HUDEP-2 (cell line): ENCODE measurements around the gene RUSC1.
A peak's percentile ranks its signal among the peaks of the same experiment; 100 is the strongest.

ENCODE experiments used
- DNase-seq, 76 experiments: peaks; one replicate each; lab custom pipeline; 2025; ENCODE audit not compliant: unreplicated experiment in 76 of 76; lab: John Stamatoyannopoulos, UW

Gene RUSC1

GRCh38 chr1:155295183-155295941, 25.3 kb upstream of the RUSC1 start:
- DNase-seq = no peak

DNA sequence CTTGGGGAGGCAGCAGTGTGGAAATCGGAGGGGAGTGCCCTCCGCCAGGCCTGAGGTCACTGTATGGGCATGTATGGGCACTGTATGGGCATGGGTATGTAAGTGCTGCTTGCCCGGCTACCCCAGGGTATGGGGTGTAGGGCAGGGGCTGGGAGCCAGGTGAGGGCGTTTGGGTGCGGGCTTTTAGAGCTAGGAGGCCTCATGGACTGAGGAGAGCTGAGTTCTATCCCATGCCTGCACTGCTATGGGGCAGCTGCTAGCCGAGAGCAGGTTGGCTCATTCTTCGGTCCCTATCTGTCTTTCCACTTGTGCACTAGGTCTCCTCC, 24.8 kb upstream of the RUSC1 start:
- DNase-seq = no peak

DNA sequence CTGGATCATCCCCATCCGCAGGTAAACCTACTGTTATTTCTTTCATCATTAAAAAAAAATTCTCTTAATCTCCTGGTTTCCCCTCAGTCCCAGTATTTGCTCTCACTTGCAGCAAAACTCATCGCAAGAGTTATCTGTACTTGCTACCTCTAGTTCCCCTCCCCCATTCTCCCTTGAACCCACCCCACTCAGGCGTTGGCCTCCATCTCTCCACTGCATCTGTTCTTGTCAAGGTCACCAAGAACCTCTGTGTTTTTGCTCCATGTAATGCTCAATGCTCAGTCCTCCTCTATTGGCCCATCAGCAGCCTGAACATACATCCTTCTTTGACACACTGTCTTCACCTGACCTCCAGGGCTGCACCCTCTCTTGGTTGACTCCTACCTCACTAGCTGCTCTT, 24.0 kb upstream of the RUSC1 start:
- peak in 6 of 76 experiments; percentile 7 to 35 (median 26) for DNase-seq

GRCh38 chr1:155297384-155297783, 23.3 kb upstream of the RUSC1 start:
- DNase-seq = no peak

GRCh38 chr1:155300024-155300423, 20.7 kb upstream of the RUSC1 start:
- DNase-seq = no peak

DNA sequence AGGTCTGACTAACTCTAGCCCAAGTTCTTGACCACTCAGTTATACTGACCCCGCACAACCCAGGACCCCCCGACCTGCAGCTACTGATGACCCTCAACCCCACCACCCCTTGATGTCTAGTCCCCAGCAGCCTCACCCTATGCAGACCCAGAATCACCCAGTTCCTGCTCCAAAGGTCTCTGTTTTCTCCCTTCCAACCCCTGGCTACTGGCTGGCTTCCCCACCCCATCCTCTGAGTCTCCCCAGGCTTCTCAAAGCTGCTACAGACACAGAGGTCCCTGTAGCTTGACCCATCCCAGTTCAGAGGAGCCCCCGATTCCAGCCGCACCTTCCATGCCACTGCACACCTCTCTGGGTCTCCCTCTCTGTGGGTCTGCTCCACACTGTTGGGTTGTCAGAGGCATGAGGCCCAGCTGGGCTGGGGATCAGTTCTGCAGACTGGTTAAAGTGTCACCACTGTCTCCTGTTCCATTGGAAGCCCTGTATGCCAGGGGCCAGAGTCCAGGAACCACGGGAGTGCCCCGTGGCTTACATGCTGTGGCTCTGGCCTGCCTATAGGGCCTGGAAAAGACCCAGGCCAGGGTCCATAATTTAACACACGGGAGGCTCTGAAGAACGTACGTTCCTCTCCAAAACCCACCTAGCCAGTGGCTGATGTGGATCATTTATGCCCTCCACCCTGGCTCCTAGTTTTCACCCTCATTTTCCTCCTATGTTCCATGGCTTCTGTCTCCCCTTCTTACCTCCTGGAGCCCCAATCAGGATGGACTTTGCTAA, 20.0 kb upstream of the RUSC1 start:
- peak in 5 of 76 experiments; percentile 34 to 51 (median 45) for DNase-seq

DNA sequence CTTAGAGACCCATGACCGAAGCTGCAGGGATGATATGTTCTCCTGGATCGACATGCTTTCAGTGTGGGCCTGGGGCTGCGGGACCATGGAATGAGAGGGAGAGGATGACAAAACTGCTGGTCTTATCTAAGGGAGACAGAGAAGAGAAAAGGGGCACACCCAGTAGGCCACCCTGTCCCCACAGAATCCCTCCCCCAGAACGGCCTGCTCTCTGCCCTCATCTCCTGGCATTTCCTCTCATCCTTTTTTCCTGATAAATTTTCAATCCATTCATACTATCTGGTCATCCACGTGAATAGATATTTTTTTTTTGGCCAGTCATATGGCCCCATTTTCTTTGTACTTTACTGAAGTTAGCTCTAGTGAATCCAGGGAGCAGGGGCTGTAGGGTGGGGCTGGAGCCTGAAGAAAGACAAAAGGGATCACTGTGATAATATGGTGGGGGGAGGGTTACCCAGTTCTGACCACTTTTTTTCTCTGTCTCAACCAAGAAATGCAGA, 19.3 kb upstream of the RUSC1 start, which contains the start of gene PKLR:
Gene PKLR, minus strand, starts transcription at position 97 of the 500 bp plus-strand sequence. Its CDS starts 43 bp downstream, at position 54.
- DNase-seq = peak in 72 of 76 experiments; percentile 10 to 85 (median 61)

GRCh38 chr1:155304558-155305063, 16.1 kb upstream of the RUSC1 start:
- no peak for DNase-seq

DNA sequence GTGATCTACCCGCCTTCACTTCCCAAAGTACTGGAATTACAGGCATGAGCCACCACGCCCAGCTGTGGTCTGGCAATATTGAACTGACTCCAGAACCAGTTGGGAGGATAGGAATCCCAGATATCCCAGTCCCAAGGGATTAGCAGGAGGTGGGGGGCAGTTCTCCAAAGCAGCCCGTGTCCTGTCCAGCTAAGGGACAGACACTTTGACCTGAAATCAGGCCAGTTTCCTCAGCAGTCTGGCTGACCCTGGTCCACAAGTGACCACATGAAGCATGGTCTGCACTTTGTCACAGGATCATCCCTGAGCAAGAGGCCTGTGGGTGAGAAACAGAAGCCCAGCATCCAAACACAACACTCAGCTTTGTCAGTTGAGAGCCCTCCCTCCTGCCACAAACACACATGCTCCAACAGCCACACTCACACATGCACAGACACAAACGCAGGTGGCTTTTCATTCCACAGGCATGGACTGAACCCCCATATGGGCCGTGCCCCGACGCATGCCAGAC, 14.8 kb upstream of the RUSC1 start:
- DNase-seq = no peak

DNA sequence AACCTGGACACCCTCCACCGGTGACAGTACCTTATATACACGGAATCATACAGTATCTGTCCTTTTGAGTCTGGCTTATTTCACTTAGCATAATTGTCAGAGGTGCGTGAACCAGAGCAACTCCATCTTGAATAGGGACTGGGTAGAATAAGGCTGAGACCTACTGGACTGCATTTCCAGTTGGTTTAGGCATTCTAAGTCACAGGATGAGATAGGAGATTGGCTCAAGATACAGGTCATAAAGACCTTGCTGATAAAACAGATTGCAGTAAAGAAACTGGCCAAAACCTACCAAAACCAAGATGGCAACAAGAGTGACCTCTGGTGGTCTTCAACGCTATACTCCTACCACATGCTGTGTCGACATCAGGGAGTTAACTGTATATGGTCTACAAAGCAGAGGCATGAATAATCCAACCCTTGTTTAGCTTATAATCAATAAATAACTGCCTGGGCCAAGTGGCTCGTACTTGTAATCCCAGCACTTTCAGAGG, 13.4 kb upstream of the RUSC1 start:
- peak in 43 of 76 experiments; percentile 9 to 72 (median 45) for DNase-seq

DNA sequence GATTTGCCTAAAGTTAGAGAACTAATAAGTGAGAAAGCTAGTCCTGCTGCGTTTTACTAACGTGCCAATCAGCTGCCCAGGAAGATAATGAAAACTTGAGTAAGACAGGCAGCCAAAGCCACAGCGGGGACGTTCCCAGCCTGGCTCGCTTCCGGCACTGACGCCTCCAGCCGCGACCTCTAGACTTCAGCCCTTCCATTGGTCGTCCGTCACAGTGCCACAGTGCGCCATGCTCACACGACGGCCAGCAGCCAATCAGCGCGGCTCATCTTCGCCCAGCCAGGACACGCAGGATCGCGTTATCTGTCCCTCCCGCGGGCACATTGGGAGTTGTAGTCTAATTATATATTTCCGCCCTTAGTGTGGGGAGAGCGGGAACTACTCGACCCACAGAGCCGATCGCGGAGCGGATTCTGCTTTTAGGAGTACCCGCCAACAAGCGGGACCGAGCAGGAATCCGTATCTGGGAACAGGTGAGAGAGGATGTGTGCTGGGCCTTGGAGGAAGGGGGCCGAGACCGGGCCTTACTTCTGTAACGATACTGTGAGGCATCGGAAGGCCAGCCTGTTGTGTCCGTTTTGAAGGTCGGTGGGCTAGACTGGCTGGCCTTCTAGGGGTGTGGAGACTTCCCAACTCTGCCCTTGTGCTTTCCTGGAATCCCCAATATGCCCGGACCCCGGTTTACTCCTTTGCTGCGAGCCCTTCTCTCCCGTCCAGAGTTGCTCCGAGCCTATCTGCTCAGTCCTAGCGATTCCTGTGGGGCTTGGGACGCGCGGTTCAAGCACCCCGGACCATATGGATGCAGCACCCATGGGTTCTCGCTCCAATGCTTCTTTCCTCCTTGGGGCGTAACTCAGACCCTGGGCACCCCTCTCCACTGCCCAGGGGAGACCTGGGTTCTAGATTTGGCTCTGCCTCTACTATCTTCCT, 11.9 kb upstream of the RUSC1 start, which contains the start of gene FDPS:
Gene FDPS, plus strand, starts transcription at position 374 of the 930 bp plus-strand sequence. CDS start 924 bp downstream, outside the sequence.
- peak in 75 of 76 experiments; percentile 86 to 99 (median 97) for DNase-seq

- peak in 42 of 76 experiments; percentile 18 to 62 (median 45) for DNase-seq
These were observed 11.2 kb upstream of the RUSC1 start for GRCh38 chr1:155309423-155310021.

DNA sequence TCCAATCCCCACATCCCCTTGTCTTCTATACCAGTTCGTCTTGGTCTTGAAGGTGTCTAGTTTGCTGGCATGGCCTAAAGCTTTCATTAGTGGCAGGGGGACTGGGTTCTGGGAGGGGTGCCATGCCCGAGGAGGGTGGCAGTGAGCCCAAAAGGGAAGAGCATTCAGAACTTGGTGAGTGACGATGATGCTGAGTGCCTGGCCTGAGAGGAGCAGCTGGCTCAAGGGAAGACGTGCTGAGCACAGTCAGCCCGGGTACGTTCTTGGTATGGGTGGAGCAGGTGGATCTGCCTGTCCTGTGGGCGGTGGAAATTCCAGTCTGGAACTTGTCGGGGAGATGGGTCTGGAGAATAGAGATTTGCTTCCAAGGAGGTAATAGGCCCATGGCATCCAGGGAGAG, 7.4 kb upstream of the RUSC1 start:
- no peak for DNase-seq

DNA sequence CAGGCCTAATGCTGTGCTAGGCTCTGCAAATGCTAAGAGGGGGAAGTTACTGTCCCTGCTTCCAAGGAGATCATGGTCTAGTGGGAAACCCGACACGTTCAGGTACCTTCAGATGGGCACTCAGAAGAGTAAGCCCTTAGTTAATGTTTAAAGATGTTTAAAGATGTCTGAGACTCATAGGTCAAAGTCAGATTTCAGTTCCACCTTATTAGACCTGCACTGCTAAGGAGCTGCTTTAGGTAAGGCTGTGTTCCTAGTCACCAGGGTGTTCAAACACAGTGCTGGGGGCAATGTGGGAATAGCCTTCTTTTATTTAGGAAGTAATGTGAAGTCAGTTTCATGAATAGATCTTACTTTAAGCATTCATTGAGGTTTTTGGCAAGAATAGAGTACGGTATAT, 3.8 kb upstream of the RUSC1 start:
- DNase-seq = no peak

GRCh38 chr1:155318082-155318481, 2.6 kb upstream of the RUSC1 start:
- no peak for DNase-seq

GRCh38 chr1:155319536-155319935, 1.2 kb upstream of the RUSC1 start:
- no peak for DNase-seq

DNA sequence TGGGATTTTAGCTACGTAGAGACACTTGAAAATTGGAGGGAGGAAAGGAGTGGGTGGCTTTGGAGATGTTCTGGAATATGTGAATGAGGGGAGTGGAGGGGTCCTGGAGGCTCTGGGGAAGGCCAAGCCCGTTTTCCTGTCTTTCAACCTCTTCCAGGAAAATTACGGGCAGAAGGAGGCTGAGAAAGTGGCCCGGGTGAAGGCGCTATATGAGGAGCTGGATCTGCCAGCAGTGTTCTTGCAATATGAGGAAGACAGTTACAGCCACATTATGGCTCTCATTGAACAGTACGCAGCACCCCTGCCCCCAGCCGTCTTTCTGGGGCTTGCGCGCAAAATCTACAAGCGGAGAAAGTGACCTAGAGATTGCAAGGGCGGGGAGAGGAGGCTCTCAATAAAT, 442 bp upstream of the RUSC1 start:
- DNase-seq = no peak

DNA sequence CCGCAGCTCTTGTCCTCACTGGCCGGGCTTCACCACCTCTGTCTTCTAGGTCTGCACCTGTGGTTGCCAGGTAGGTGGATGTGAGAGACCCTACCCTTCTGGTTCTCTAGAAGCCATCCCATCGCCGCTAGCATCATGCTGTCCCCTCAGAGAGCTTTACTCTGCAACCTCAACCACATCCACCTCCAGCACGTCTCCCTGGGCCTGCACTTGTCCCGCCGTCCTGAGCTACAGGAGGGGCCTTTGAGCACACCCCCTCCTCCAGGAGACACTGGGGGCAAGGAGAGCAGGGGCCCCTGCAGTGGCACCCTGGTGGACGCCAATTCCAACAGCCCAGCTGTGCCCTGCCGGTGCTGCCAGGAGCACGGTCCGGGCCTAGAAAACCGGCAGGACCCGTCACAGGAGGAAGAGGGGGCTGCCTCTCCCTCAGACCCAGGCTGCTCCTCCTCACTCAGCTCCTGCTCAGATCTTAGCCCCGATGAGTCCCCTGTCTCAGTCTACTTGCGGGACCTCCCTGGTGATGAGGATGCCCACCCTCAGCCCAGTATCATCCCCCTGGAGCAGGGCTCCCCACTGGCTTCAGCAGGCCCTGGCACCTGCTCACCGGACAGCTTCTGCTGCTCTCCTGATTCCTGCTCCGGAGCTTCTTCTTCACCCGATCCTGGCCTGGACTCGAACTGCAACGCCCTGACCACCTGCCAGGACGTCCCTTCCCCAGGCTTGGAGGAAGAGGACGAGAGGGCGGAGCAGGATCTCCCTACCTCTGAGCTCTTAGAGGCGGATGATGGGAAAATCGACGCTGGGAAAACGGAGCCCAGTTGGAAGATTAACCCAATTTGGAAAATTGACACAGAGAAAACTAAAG, 1.2 kb downstream of the RUSC1 start:
- DNase-seq = no peak

DNA sequence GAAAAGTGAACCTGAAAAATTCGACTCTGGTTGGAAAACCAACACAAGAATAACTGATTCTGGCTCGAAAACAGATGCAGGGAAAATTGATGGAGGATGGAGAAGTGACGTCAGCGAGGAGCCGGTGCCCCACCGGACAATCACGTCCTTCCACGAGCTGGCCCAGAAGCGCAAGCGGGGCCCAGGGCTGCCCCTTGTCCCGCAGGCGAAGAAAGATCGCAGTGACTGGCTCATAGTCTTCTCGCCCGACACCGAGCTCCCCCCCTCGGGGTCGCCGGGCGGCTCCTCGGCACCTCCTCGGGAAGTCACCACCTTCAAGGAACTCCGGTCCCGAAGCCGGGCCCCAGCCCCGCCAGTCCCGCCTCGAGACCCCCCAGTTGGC, 1.9 kb downstream of the RUSC1 start:
- no peak for DNase-seq
